Stimulated activated CD8-positive, alpha-beta memory T cell treated with anti-CD3 and anti-CD28 coated beads, Interleukin-2, amount 100 ng/mL, for 1 hour (primary cell): ENCODE data around the gene MBD5.

Experiments
- DNase-seq, 2 donors: peaks; one replicate each; pipeline ENCODE4 v3.0.0-alpha.2; 2020; ENCODE audit warnings: low read depth in 2 of 2

Gene MBD5

DNA sequence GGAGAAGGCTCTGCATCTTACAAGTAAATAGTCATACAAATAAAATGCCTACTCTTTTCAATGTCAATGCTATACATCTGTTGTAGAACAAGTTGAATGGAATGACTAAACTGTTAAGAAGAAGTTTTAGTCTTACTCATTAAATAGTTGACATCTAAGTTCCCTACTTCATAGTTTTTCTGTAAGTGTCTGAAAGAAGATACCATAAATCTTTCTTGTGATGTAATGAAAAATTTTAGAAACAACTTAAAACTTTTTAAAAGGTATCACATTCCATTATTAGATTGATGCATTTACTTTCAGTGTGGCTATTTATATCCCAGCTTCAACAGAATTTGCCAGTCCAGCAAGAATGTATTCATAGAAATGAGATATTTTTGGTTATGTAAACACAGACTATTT, 438.5 kb downstream of the MBD5 start:
- no peak for DNase-seq

DNA sequence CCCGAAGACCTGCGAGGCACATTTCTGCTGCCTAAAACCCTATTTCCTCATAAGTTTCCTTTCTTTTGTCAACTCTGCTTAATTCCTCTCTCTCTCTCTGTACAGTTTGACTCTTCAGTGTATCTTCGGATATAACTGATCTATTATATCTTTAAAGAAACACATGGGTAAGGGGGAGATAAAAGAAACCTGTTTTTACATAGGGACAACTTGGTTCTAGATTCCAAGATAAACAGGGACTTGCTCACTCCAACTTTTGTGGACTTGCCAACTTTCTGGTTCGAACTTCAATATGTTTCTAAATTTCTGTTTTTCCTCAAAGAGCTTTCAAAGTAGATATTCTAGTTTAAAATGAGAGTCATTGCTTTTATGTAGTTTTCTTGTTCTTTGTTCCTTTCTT, 441.0 kb downstream of the MBD5 start:
- DNase-seq = no peak

DNA sequence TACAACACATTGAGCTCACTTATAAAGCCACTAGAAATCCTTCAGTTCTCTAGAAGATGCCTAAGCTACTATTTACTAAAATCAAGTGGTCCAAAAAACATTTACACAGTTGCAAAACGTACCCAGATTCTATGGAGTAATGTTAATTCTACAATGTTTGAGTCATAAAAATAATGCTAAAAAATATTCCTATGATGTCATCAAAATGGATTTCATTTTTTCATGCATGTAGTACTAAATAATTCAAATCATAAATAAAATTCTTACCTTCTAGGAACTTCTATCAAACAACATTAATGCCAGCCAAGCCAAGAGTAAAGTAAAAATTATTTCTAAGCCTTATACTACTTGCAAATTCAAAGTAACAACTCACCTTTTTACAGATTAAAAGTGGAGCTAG, 454.7 kb downstream of the MBD5 start:
- DNase-seq = no peak

DNA sequence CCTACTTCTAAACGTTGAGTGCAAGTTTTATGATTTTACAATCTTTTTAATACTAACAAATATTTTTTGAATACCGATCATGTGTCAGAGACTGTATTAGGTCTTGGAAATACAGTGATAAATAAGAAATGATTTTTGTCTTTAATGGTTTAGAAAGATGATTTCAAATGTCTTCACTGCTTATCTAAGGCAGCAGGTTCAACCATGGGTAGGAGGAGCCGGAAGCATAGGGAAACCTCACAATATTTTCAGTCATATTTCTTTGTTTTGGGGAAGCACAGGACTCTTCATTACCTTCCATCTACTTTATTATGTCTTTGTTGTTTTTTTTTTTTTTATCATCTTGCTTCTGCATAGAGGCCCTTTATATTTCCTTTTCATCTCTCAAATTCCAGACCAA, 458.5 kb downstream of the MBD5 start:
- no peak for DNase-seq

DNA sequence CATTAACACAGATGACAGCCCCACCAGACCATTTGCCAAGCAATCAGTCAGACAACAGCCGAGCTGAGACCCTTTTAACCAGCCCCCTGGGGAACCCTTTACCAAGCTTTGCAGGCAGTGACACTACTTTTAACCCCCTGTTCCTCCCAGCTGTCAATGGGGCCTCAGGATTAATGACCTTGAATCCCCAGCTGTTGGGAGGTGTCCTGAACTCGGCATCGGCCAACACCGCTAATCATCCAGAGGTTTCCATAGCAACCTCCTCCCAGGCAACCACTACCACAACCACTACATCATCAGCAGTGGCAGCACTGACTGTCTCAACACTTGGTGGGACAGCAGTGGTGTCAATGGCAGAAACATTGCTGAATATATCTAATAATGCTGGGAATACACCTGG, 462.8 kb downstream of the MBD5 start:
- no peak for DNase-seq

DNA sequence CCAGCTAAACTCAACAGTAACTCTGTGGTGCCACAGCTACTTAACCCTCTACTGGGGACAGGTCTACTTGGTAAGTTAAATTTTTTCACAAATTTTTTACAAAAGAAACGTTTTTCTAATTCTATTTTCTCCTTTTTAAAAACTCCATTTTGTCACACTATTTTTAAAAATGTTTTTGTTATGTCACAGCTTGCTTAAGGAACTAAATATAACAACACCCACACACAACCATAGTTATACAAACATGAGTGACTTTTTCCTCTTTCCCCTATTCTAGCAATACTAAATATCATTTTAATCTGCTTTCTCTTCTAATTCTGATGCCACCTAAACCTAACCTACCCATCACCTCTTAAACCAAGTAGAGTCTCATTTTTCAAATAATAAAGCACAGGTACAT, 463.2 kb downstream of the MBD5 start:
- DNase-seq = no peak

DNA sequence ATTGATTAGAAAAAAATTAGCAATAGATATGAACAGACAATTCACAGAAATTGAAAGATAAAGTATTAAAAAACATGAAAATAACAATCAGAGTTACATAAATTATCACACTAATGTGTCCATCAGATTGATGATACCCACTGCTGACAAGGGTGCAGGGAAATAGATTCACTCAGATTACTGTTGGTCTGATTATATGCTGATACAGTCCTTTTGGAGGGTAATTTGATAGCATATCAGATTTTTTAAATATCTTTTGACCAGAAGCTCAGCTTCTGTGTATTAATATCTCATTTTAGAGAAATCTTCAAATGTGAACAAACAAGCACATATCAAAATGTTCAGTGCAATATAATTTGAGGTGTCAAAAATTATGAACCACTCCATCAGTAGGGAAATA, 465.8 kb downstream of the MBD5 start:
- no peak for DNase-seq

DNA sequence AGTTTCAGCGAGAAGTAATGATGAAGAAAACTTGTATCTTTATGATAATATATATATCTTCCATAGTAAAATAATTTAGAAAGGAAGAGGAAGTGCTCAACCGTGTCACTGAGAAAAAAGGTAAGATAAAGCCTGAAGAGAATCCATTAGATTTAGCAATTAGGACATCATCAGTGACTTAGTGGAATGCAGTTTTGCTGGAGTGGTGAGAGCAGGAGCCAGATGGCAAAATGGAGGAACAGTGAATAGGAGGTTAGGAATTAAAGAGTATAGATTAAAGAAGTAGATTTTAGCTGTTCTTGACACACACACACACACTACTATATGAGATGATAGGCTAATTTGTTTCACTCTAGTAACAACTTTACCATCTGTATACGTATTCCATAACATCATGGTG, 466.5 kb downstream of the MBD5 start:
- no peak for DNase-seq

DNA sequence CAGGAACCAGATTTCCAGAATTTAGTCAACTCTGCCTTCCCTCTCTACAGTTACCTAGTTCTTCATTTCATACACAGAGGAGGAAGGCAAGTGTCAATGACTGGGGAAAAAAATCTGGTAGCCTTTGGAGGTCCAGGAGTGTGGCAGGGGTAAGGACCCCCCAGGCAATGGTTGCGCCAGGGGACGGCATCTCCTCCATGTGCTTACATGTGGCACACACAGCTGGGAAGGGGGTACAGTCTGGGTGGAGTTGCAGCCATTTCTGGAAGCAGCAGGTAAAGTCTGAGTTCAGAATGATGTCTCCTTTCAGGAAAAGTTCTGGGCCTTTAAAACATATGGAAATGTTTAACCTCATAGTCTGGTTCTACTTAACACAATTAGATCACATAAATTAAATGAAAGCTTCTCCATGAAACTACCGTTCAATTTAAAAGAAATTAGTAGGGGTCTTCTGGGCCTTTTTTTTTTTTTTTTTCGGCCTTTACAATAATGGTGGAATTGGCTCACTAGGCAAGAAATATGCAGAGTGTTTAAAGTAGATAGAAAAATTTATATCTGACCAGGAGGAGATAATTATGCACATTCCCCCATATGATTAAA, 470.0 kb downstream of the MBD5 start:
- no peak for DNase-seq

DNA sequence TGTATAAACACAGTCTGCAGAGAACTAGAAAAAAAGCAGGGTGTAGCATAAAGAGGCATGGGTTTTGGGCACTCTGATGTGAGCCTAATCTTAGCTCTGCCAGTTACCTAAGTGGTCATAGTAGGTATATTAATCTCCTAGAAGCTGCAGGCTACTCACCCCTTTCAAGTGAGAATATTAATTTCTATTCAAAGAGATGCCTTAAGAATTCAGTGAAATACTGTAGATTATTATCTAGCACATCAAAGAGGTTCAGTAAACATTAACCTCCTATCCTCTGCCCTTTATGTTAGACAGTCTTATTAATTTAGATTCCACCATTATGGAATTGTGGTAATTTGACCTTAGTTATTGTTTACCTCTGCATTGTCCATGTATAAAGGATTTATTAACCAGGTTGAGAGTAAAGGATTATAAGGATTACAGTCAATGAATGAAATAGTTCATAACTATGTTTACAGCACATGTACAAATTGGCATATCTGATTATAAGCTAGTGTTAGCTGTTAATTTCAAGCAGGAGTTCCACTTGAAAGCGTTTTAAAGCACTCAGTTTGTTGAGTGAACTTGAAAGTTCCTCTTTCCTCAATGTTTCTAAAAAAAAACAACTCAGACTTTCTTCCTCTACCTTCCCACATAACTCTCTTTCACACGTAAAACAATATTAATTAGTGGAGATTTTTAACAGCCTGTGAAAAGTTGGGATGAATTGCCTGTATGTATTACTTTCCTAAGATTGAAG, 473.1 kb downstream of the MBD5 start:
- DNase-seq = no peak

DNA sequence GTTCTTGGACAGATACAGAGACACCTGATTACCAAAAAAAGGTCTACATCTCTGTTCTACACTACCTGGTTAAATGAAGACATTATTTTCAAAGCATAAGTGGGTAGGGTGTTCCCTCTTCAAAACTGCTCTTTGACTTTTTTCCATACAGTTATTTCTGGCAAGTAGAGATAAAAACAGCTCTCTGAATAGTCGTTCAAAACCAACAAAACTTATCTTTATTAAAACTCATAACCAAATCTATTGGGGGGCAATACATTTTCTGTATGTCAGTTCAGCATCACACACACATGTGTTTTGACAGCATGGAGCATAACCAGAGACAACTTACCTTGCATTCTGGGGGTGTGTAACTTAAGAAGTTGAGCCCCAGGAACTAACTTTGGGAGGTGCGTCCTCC, 474.7 kb downstream of the MBD5 start:
- no peak for DNase-seq

DNA sequence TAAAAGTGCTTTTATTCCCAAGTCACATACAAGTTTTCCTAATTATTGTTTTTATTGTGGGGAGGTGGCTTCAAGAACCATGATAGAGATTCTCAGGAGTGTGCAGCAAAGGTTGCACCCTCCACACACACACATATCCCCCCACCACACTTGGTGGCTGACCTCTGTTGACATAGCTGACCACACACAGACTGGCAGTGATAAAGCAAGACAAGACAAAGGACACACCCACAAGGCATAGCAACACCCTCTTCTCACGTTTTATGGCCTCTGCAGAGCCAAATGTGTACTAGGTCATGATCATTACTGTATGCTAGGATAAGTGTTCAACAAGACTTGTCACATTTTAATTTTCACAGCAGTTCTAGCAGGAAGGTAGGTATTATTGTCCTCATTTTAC, 480.7 kb downstream of the MBD5 start:
- DNase-seq = no peak

DNA sequence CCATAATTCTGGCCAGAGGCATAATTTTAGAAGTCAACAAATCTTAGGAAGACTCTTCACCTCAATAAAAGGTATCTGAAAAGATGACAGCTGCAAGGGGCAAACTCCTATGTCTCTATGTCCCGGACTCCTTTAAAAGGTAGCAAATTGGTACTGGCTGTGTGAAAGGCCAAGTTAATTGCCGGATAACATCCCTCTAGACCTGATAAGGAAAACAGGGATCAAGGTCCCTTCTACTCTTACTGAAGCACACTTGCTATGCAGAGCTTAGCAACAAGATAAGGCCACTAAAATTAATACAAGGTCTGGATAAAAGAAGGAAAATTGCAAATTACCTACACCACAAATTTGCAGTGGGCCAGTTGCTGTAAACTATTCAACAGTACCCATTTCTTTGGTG, 482.6 kb downstream of the MBD5 start:
- DNase-seq = no peak

DNA sequence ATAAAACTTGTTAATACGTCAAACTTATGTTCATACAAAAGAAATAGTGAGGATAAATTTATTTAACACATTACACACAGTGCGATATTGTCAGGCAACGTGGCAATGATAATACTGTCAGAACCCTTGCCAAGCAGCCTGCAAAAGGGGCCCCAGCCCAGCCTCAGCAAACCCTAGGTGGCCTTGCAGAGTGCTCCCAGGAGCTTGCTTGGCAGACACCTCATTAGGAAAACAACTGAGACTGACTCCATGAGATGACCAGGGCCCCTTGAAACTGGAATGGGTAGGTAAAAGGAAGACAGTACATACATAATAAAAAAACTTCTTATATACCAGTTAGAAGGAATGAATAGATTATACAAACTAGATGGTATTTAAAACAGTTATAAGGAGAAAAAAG, 487.1 kb downstream of the MBD5 start:
- no peak for DNase-seq

DNA sequence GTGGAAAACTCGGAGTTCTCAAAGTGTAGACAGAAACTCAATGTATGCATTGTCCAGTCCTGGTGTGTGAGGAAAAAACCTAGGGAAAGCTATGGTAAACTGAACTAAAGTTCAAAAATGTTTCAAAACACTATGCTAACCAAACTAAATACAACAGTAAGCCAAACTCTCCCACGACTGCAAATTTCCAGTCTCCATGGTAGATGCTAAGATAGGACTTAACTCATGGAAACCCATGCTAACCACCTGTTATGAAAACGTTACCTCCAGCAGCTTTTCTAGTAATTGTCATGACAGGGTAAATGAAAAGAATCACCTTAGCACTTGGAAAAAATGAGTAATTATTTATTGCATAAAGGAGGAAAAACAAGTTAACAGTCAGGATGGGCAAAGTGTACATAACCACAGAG, 488.0 kb downstream of the MBD5 start:
- DNase-seq = no peak

DNA sequence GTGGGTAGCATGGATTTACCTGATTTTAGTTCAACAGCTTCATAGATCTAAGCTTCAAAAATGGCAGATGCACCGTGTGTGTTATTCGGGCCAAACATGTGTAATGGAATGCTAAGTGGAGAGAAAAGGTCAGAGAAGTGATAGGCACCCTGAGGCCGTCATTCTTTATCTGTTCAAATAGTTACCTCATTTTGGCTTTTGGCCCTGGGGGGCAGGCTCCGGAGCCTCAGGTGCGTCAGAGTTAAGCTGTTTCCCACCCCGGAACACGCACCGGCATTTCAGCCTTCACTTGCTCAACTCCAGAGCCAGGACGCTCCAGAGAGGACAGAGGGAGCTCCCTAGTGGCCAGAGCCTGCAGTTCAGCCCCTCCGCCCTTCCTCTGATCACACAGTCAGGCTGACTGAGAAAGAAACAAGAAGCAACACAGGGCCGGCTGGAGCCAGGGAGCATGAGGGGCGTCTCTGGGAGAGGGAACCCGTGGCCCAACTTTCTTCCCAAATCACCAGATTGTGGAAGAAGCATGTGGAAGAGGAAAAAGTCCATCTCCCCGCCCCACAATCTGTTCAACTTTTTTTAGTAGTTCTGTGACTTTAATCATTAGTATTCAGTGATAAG, 488.5 kb downstream of the MBD5 start:
- DNase-seq = peak; percentile 60 to 66

DNA sequence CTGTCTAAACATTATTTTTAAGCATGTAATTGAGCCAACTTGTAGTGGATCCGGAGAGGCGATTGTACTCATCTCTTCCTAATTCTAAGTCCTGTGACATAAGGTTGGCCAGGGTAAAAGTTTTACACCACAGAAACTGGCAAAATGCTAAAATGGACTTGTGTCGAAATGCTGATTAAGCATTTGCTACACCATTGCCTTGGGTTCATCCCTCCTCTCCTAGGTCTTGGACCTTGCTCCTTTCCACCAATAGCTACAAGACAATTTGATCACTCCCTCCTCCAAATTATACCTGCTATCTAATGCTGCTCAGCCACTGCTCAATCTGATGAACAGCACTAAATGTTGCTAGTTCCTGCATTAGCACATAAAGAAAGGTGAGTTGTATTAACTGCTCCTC, 491.0 kb downstream of the MBD5 start:
- no peak for DNase-seq

DNA sequence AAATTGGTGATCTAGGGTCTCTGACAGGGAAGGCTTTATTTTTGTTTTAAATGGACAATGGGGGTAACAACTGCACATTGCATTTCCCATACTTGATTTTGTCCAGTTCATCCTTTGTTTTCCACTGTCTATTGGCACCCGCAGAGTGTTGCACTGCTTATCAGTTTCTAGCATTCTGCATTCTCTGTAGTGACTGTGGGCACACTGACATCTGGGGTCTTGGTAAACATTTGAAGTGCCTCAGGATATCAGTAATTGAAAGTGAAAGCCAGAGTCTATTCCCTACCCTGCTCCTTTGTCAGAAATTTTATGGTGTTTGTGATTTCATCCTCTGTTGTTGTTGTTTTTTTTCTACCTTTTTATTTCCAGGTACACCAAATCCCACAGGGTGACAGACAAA, 491.6 kb downstream of the MBD5 start:
- DNase-seq = no peak

DNA sequence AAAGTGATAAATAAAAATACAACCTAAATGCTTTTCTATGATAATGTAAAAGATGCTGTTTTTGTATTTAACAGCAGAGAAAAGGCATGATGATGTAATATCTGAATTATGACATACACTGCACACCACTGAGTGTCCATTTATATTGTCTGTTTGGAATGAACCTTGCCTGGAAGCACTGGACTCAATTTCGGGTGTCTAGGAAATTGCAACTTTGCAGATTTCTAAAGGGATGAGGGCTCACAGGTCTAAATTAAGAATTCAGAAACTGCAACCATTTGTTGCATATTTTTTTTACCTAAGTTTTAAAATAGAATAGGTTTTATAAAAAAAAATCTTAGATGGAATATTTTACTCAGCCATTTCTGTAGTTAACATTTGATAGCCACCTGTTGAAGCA, 492.5 kb downstream of the MBD5 start:
- DNase-seq = no peak

DNA sequence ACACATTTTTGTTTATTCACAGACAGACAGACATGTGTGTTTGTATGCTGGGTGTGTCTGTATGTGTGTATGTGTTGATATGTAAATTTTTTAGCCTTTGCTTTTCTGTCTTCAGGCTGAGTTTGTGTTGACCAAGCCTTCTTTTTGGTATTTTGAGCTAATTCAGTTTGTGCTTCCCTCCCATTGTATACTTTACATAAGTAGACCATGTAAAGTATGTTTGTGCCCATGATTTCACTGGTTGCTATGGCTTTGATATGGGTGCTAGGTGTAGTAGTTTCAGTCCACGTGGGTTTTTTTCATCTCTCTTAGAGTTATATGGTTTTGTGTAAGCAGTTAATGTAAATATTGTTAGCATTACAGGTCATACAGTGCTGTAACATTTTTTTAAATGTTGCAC, 494.2 kb downstream of the MBD5 start:
- DNase-seq = no peak

DNA sequence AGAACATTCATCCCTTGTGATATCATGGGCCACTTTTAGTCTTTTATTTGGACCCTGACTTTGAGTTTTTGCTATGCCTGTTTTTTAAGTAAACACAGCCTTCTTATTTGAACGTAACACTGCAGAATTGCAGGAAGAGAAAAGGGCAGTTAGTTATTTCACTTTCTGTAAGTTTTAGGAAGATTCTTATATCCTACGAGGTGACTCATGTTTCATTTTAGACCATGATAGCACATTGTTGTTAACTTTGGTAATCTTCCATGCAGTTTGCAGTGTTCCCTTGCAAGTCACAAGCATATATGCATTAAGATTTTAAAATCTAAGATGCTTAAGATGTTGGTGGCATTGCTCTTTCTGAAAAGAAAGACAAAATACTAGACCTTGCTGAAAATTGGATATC, 495.1 kb downstream of the MBD5 start:
- no peak for DNase-seq

DNA sequence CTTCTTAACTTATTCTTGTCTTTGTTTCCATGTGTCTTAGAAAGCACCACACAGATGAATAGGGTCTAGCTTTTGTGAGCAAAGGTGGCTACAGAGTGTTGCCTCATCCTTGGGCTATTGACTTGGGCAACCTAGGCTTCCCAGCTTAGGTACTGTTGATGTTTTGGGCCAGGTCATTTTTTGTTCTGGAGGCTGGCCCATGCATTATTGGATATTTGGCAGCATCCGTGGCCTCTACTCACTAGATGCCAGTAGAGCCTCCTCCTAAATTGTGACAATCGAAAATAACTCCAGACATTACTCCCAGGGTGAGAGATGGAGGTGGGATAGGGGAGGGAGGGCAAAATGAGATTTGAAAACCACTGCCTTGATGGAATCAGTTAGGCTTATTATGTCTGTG, 496.4 kb downstream of the MBD5 start:
- no peak for DNase-seq

DNA sequence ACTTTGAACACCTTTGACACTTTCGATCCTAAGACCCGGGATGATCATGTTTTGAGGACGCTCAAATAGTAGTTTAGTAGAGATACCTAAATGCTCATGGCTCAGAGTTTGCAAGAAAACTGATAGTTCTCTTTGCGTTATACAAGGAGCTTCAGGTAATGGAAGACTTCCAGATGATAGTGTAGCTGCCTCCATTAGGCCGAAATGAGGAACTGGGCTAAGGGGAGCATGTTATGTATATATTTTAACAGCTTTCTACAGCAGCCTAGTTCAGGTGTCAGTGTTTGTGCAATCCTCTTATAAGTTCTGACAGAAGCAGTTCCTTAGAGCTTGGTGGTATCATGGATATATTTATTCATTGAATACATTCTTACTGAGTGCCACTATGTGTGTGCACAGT, 496.9 kb downstream of the MBD5 start:
- no peak for DNase-seq

DNA sequence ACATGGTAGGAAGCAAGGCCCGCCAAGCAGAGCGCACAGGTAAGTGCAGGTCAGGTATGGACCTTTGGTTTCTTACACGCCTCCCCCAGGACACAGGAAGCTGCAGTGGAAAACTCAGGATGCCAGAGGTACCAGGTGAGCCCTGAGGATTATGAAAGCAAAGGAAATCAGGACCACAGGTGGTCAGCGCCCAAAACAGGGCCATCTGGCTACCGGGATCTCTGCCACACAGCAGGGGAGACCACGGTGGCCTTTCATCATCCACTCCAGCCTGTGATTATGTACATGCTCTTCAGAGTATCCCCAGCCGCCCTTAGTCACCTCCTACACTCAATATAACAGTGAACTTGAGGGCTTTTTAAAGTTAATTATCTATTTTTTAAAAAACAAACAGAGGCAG, 498.1 kb downstream of the MBD5 start:
- DNase-seq = no peak
